ENCODE measurements around the gene PCNX2.

DNA sequence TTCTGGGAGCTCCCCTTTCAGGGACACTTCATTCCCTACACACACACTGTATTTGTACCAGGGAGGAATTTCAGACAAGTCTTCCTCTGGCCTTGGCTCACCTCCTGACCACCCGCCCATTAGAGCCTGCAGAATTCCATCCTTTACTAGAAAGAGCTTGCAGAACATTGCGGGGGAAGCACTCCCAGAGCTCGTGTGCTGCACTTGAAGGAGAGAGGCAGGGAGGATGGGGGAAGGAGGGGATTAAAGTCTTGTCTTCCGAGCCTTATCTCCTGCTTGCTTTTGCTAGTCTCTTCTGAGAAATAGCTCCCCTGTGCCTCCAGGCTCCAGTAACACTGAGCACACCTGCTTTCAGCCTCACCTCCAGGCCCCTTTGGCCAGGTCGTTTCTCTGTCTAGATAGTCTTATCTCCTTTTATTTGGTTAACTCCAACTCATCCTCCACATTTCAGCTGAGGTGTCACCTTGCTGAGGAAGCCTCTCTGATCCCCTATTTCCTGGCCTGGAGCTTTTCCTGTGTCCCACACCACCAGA lies 62.0 kb downstream of the PCNX2 start:
- TF ChIP-seq EP300 (IDR thresholded peaks at IDR 0.05) = no peak
- no peak for TF ChIP-seq POLR2A (IDR thresholded peaks at IDR 0.05)
- TF ChIP-seq CTCF (IDR thresholded peaks at IDR 0.05) = no peak
